ENCODE measurements around the gene DHH.

GRCh38 chr12:49069507-49070346, 24.9 kb downstream of the DHH start, which contains the start of gene RHEBL1:
- TF ChIP-seq POLR2A (IDR thresholded peaks at IDR 0.05): no peak
- TF ChIP-seq CTCF (IDR thresholded peaks at IDR 0.05): no peak
